SJSA1 (cell line): ENCODE measurements around the gene TIMP4. TPM values are rescaled to one million over a fixed set of nuclear protein-coding genes. Genes with fewer than 3 reads are reported as not detected.

ENCODE experiments used
- DNase-seq, 2 experiments: peaks; one replicate each; pipeline ENCODE4 v3.0.0-alpha.2; 2015 to 2020; ENCODE audit warnings: low spot score in 2 of 2, low read depth in 1 of 2
- H3K27ac ChIP-seq: fragments of 250-450 bp; sonication (Bioruptor Pico); 2 replicates; pipeline ENCODE4 v1.5.1; 2020; ENCODE audit warnings: mild to moderate bottlenecking, moderate library complexity
- H3K27me3 ChIP-seq: fragments of 250-450 bp; sonication (Bioruptor Pico); replicated peaks from 2 replicates; pipeline ENCODE4 v1.5.1; 2020; ENCODE audit warnings: mild to moderate bottlenecking, moderate library complexity
- H3K36me3 ChIP-seq: fragments of 250-450 bp; sonication (Bioruptor Pico); 2 replicates; pipeline ENCODE4 v1.5.1; 2020; ENCODE audit warnings: mild to moderate bottlenecking
- H3K4me1 ChIP-seq: fragments of 250-450 bp; sonication (Bioruptor Pico); replicated peaks from 2 replicates; pipeline ENCODE4 v1.6.1; 2021; ENCODE audit warnings: mild to moderate bottlenecking
- H3K4me3 ChIP-seq: fragments of 250-450 bp; sonication (Bioruptor Pico); 2 replicates; pipeline ENCODE4 v1.5.1; 2020; ENCODE audit warnings: mild to moderate bottlenecking
- H3K9me3 ChIP-seq: fragments of 250-450 bp; sonication (Bioruptor Pico); replicated peaks from 2 replicates; pipeline ENCODE4 v1.5.1; 2020; ENCODE audit warnings: mild to moderate bottlenecking
- total RNA-seq: library from RNA; depleted of rRNA; stranded (reverse); fragments of >200 nt; shearing (Covaris generic); gene quantifications from 2 replicates; pipeline ENCODE4 v1.2.3, GENCODE V29; 2014

Gene TIMP4
- total RNA-seq, 1 experiment from 2014 or later: 0.08 TPM

DNA sequence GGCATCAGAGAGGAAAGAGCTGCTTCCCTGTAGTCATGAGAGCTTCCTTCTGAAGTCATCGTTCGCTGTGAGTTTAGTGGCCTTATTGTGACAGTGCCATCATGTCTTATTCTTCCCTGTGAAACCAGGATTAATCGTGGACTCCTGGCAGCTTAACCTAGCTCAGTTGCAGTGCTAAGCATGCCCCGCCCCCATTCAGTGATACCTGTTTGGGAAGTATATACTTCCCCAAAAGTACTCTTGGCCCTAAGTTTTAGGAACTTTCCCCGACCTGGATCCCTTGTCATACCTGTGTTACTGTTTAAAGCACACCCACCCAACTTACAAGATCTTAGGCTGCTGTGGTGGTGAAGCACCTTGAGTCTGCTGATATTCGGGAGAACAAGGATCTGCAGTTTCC lies 32.1 kb upstream of the TIMP4 start:
- Histone ChIP-seq H3K9me3 (no peaks in the 10 kb centered on the region), H3K27me3 (no peaks in the 10 kb centered on the region), H3K4me1 (peaks cover 64% of the 10 kb centered on the region), H3K36me3 (no peaks in the 10 kb centered on the region), H3K4me3 (no peak overlapping the region), H3K27ac (no peak overlapping the region)
- DNase-seq: no peak

DNA sequence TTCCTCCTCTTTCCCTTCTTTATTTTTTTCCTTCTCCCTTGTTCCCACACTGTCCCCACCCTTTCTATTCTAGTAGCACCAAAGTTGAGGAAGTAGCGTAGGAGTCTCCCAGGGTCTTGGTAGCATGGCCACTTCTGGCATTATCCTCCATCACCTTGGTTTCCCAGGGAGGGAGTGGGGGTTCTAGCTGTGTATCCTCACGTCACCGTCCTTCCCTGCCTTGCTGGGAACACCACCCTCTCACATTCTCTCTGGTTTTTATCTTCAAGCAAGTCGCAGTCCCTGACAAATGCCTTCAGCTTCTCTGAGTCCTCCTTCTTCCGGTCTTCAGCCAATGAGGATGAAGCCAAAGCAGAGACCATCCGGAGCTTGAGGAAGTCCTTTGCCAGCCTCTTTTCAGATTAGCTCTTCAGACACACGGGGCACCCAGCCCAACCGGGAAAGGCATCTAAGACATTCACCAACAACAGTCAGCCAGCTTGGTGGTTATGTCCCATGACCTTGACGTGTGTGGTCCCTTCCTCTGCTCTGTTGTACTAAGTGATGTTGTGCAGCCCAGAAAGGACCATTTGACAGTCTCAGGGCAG lies 31.6 kb upstream of the TIMP4 start:
- Histone ChIP-seq H3K27ac (no peak overlapping the region), H3K4me1 (peaks cover 60% of the 10 kb centered on the region), H3K9me3 (no peaks in the 10 kb centered on the region), H3K4me3 (no peak overlapping the region), H3K27me3 (no peaks in the 10 kb centered on the region), H3K36me3 (no peaks in the 10 kb centered on the region)
- DNase-seq: no peak

DNA sequence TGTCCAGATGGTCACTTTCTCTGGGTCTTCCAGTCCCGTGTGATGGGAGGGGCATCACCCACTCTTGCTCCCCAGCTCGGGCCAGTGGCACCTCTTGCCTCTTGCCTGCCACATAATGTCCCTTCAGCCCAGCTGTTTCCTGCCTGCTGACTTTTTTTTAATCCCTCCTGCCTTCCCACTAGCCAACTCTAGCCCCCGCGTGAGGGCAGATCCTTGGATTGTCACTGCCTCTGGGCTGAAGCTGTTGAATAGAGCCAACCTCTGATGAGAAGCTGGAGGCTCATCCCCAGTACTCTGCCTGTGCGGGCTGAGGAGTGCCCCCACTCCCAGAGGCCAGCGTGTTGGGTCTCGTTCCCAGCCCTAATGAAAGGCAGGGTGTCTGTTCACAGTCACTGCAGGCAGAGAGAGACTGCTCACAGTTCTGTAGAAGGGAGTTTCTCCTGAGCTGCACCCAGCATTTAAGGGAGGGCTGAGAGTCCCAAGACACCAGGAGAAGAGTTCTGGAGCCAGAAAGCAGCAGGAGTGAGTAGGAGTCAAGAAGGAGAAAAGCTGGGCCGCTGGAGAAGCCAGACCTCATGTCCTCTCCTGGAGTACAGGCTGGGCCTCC lies 30.1 kb upstream of the TIMP4 start:
- no peaks in the 10 kb centered on the region for H3K9me3 ChIP-seq
- H3K27me3 ChIP-seq: no peaks in the 10 kb centered on the region
- DNase-seq: no peak
- no peaks in the 10 kb centered on the region for H3K36me3 ChIP-seq
- peak overlapping the region; percentile 79 for H3K27ac ChIP-seq
- no peak overlapping the region for H3K4me3 ChIP-seq
- H3K4me1 ChIP-seq: peaks cover 44% of the 10 kb centered on the region

- no peak for DNase-seq
- Histone ChIP-seq H3K4me1 (peaks cover 42% of the 10 kb centered on the region), H3K36me3 (no peaks in the 10 kb centered on the region), H3K4me3 (no peak overlapping the region), H3K9me3 (no peaks in the 10 kb centered on the region), H3K27me3 (no peaks in the 10 kb centered on the region), H3K27ac (peak overlapping the region; percentile 79)
These were observed 29.6 kb upstream of the TIMP4 start for GRCh38 chr3:12188328-12188648.

- Histone ChIP-seq H3K9me3 (no peaks in the 10 kb centered on the region), H3K27me3 (no peaks in the 10 kb centered on the region), H3K4me1 (peaks cover 36% of the 10 kb centered on the region), H3K4me3 (no peak overlapping the region), H3K36me3 (no peaks in the 10 kb centered on the region), H3K27ac (peak overlapping the region; percentile 79)
- peak; percentile 69 to 79 for DNase-seq
These were observed 29.0 kb upstream of the TIMP4 start for GRCh38 chr3:12187448-12188327.

DNA sequence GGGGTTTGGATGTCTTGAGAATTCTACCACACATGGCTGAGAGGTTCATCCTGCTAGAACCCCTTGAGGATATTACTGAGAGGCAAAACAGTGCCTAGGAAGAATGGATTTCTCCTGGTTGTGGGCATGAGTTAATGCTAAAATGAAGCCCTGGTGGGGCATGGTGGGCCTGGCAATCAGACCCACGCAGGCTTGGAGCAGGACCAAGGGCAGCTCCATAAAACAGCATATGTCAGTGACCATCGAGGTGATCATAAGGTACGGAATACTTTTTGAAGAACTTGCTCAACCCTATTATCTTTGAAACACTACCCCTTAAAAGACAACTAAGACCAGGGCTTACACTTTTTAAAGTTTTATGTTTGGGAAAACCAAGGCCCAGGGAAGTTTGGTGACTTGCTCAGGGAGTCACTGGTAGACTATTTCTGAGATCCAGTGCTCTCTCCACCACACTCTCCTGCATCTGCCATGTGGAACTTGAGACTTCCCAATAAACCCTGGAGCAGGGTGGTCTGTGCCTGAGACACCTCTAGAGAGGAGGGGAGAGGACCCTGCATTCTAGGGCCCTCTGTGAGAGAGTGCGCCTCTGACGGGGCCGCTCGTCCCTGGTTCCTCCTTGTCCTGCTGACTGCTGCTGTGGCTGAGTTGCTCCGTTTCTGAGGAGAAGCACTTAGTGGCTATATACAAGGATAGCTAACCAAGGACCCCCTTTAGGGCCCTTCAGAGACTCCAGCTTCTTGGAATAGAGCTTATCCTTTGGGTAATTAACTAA lies 28.0 kb upstream of the TIMP4 start:
- H3K27ac ChIP-seq: peak overlapping the region; percentile 79
- no peak for DNase-seq

GRCh38 chr3:12186046-12186445 lies 27.3 kb upstream of the TIMP4 start:
- DNase-seq: no peak
- no peak overlapping the region for H3K27ac ChIP-seq
- no peaks in the 10 kb centered on the region for H3K27me3 ChIP-seq
- no peak overlapping the region for H3K4me3 ChIP-seq
- H3K9me3 ChIP-seq: no peaks in the 10 kb centered on the region
- no peaks in the 10 kb centered on the region for H3K36me3 ChIP-seq
- H3K4me1 ChIP-seq: peaks cover 32% of the 10 kb centered on the region

More for the DNA sequence above, 28.0 kb upstream of the TIMP4 start:
- no peaks in the 10 kb centered on the region for H3K27me3 ChIP-seq
- peaks cover 32% of the 10 kb centered on the region for H3K4me1 ChIP-seq
- H3K4me3 ChIP-seq: no peak overlapping the region
- H3K9me3 ChIP-seq: no peaks in the 10 kb centered on the region
- no peaks in the 10 kb centered on the region for H3K36me3 ChIP-seq

- Histone ChIP-seq H3K4me1 (peaks cover 35% of the 10 kb centered on the region), H3K27ac (no peak overlapping the region), H3K36me3 (no peaks in the 10 kb centered on the region), H3K4me3 (no peak overlapping the region), H3K9me3 (no peaks in the 10 kb centered on the region), H3K27me3 (no peaks in the 10 kb centered on the region)
- no peak for DNase-seq
These were observed 26.5 kb upstream of the TIMP4 start for GRCh38 chr3:12185172-12185710.

DNA sequence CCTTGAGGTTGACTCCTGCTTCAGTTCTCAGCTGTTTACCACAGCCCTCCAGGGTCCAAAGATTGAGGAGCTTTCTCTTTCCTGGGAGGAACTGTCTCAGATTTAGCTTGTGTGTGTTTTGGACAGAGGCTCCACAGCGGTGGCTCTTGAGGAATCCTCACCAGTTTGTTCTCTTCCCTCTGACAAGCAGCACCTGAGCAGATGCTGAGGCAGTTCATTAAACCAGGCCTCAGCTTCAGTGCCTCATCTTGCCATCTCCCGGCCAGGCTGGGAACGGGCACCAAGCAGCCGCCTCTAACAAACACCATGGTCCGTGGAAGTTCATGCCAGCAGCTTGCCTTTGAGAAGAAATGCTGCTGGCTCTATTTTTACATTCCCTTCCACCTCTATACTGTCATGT lies 25.8 kb upstream of the TIMP4 start:
- Histone ChIP-seq H3K4me3 (no peak overlapping the region), H3K36me3 (no peaks in the 10 kb centered on the region), H3K27me3 (no peaks in the 10 kb centered on the region), H3K4me1 (peaks cover 39% of the 10 kb centered on the region), H3K27ac (no peak overlapping the region), H3K9me3 (no peaks in the 10 kb centered on the region)
- no peak for DNase-seq

DNA sequence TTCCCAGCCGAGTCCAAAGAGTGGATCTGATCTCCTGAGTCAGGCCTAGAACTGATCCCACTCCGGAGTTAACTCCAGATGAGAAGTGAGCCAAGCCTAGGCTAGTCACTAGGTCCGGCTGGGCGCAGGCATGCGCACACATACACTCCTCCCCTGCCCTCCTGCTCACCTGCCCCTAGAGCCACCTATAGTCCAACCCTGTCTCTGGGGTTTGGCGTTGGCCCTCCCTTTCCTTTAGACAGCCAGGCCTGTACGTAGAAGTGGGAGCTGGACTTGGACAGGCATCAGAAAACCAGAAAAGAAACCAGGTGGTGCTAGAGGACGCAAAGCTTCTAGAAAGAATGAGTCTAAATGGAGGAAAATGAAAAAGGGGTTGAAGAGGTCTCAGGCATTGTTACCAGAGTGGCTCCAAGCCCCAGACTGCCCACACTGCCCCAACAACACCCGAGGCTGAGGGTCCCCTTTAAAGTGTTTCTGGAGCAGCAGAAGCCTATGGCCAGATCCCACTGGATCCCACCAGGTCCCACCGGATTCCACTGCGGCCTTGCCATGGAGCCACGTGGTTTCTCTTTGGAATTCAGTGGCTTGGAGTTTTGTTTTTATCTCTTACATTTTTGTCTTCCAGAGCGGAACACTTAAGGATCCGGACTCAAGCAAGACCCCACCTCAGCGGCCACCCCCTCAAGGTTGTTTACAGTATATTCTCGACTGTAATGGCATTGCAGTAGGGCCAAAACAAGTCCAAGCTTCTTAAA lies 24.2 kb upstream of the TIMP4 start:
- no peak overlapping the region for H3K27ac ChIP-seq
- no peaks in the 10 kb centered on the region for H3K9me3 ChIP-seq
- no peak for DNase-seq
- H3K36me3 ChIP-seq: no peaks in the 10 kb centered on the region
- H3K4me1 ChIP-seq: peaks cover 23% of the 10 kb centered on the region
- no peaks in the 10 kb centered on the region for H3K27me3 ChIP-seq
- H3K4me3 ChIP-seq: no peak overlapping the region

DNA sequence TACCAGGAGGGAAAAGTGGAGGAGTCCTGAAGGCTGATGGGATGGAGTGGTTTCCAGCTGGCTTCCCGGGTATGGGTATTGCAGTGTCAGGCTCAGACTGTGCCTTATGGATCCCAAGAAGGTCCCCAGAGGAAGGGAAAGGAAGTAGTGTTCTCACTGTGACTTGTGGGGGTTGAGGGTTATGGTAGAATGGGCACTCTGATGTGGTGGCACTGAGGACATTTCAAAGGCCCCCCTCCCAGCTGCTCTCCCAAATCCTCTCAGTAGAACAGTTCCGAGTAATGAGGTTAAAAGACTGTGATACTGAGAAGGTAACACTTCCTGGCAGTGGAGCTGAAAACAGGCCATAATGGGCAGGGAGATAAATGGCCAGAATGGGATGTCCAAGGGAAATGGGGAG lies 23.1 kb upstream of the TIMP4 start:
- H3K9me3 ChIP-seq: no peaks in the 10 kb centered on the region
- no peak overlapping the region for H3K27ac ChIP-seq
- H3K36me3 ChIP-seq: no peaks in the 10 kb centered on the region
- no peak for DNase-seq
- peaks cover 12% of the 10 kb centered on the region for H3K4me1 ChIP-seq
- H3K4me3 ChIP-seq: no peak overlapping the region
- no peaks in the 10 kb centered on the region for H3K27me3 ChIP-seq

- Histone ChIP-seq H3K36me3 (no peaks in the 10 kb centered on the region), H3K9me3 (no peaks in the 10 kb centered on the region), H3K4me1 (peaks cover 7% of the 10 kb centered on the region), H3K4me3 (no peak overlapping the region), H3K27me3 (no peaks in the 10 kb centered on the region), H3K27ac (no peak overlapping the region)
- no peak for DNase-seq
These were observed 22.6 kb upstream of the TIMP4 start for GRCh38 chr3:12181301-12181700.

- H3K27me3 ChIP-seq: no peaks in the 10 kb centered on the region
- H3K4me3 ChIP-seq: no peak overlapping the region
- DNase-seq: no peak
- H3K9me3 ChIP-seq: no peaks in the 10 kb centered on the region
- no peaks in the 10 kb centered on the region for H3K36me3 ChIP-seq
- H3K27ac ChIP-seq: no peak overlapping the region
- peaks cover 7% of the 10 kb centered on the region for H3K4me1 ChIP-seq
These were observed 21.9 kb upstream of the TIMP4 start for GRCh38 chr3:12180631-12181030.
